Bone marrow (tissue), 2 donors: ENCODE data around the gene FXYD3.

Experiments used
- DNase-seq, 2 donors: peaks; one replicate each; lab custom pipeline; 2025; lab: John Stamatoyannopoulos, UW

FXYD3 gene

GRCh38 chr19:35160629-35161433 is 45.2 kb downstream of the FXYD3 start:
- DNase-seq: no peak

- no peak for DNase-seq
Measured at GRCh38 chr19:35161434-35161743, 45.8 kb downstream of the FXYD3 start.

- DNase-seq: no peak
Measured at GRCh38 chr19:35162471-35163326, 47.1 kb downstream of the FXYD3 start.

- no peak for DNase-seq
Measured at GRCh38 chr19:35164418-35164817, 48.8 kb downstream of the FXYD3 start.

GRCh38 chr19:35165200-35166058 is 49.8 kb downstream of the FXYD3 start:
- DNase-seq: no peak

GRCh38 chr19:35166100-35167063 is 50.8 kb downstream of the FXYD3 start:
- no peak for DNase-seq

GRCh38 chr19:35167251-35168119 is 51.9 kb downstream of the FXYD3 start:
- DNase-seq: peak in 1 of 2 donors; percentile 31

GRCh38 chr19:35168196-35168595 is 52.6 kb downstream of the FXYD3 start:
- DNase-seq: no peak

GRCh38 chr19:35169221-35169995 is 53.8 kb downstream of the FXYD3 start:
- DNase-seq: no peak

- no peak for DNase-seq
Measured at GRCh38 chr19:35170359-35171061, 54.9 kb downstream of the FXYD3 start.

GRCh38 chr19:35171730-35172129 is 56.1 kb downstream of the FXYD3 start:
- DNase-seq: no peak
